IMR-90 (cell line): Measurements from ENCODE around the gene P2RX7. TPM values are rescaled to one million over a fixed set of nuclear protein-coding genes. Genes with fewer than 3 reads are reported as not detected.

Source experiments
- ATAC-seq: fragments of 200-7000 bp; cut with Tn5 transposase; 2 replicates; pipeline ENCODE4 v1.9.1; 2020; ENCODE audit warnings: low read depth, mild to moderate bottlenecking, moderate library complexity
- BruUV-seq: library from RNA; stranded (reverse); fragments of 400-500 nt; replicated peaks from 2 replicates; lab custom pipeline; 2021; lab: Mats Ljungman, UMichigan
- CTCF ChIA-PET: fragments of 300-600 bp; formaldehyde crosslinking; extraction: SDS; loops from one replicate; lab custom pipeline; 2021; ENCODE audit warnings: antibody characterized with exemption; lab: Yijun Ruan, JAX
- POLR2A ChIA-PET: fragments of 300-600 bp; sonication (Branson Sonifier 250); formaldehyde crosslinking; loops from one replicate; lab custom pipeline; 2022; ENCODE audit warnings: antibody characterized with exemption; ENCODE audit not compliant: unreplicated experiment; lab: Charles Lee
- DNase-seq: peaks from one replicate; pipeline ENCODE4 v3.0.0; 2013
- H2AFZ ChIP-seq: replicated peaks from 2 replicates; pipeline ENCODE3; 2013; ENCODE audit warnings: low read length, mild to moderate bottlenecking; ENCODE audit not compliant: poor library complexity
- H2AK5ac ChIP-seq: 2 replicates; pipeline ENCODE4 v1.6.1; 2013; ENCODE audit warnings: low read depth, low read length, inconsistent platforms
- H2AK9ac ChIP-seq: replicated peaks from 2 replicates; pipeline ENCODE3; 2013; ENCODE audit warnings: mild to moderate bottlenecking, low read depth, low read length, moderate library complexity; ENCODE audit not compliant: poor library complexity
- H2BK120ac ChIP-seq: 2 replicates; pipeline ENCODE4 v1.6.1; 2013; ENCODE audit warnings: low read depth, low read length, inconsistent platforms
- H2BK15ac ChIP-seq: 3 replicates; pipeline ENCODE4 v1.6.1; 2013; ENCODE audit warnings: low read depth, low read length, inconsistent platforms
- H2BK20ac ChIP-seq: 2 replicates; pipeline ENCODE4 v1.6.1; 2013; ENCODE audit warnings: low read depth, mild to moderate bottlenecking, inconsistent platforms, low read length, moderate library complexity
- H2BK5ac ChIP-seq: 2 replicates; pipeline ENCODE4 v1.6.1; 2013; ENCODE audit warnings: mild to moderate bottlenecking, low read depth, low read length, inconsistent platforms; ENCODE audit not compliant: poor library complexity, severe bottlenecking
- H3K14ac ChIP-seq: replicated peaks from 2 replicates; pipeline ENCODE4 v1.6.1; 2013; ENCODE audit warnings: low read depth, low read length, inconsistent platforms
- H3K18ac ChIP-seq: 2 replicates; pipeline ENCODE4 v1.6.1; 2013; ENCODE audit warnings: low read depth, low read length, control low read depth
- H3K23ac ChIP-seq: 2 replicates; pipeline ENCODE4 v1.6.1; 2013; ENCODE audit warnings: low read depth, low read length, inconsistent platforms
- H3K27ac ChIP-seq: 2 replicates; pipeline ENCODE4 v1.5.1; 2013; ENCODE audit warnings: mild to moderate bottlenecking, control low read depth, low read length; ENCODE audit not compliant: insufficient read depth
- H3K27me3 ChIP-seq: 2 replicates; pipeline ENCODE4 v1.6.1; 2013; ENCODE audit warnings: low read length; ENCODE audit not compliant: control insufficient read depth, insufficient read depth
- H3K36me3 ChIP-seq: 2 replicates; pipeline ENCODE4 v1.6.1; 2013; ENCODE audit warnings: low read length, mixed read lengths; ENCODE audit not compliant: control insufficient read depth, insufficient read depth
- H3K4ac ChIP-seq: 2 replicates; pipeline ENCODE4 v1.6.1; 2013; ENCODE audit warnings: low read depth, low read length, inconsistent platforms
- H3K4me1 ChIP-seq: 2 replicates; pipeline ENCODE4 v1.6.1; 2013; ENCODE audit warnings: low read length, mixed read lengths; ENCODE audit not compliant: control insufficient read depth, insufficient read depth
- H3K4me2 ChIP-seq: 2 replicates; pipeline ENCODE4 v1.6.1; 2013; ENCODE audit warnings: low read depth, mild to moderate bottlenecking, control low read depth, low read length, moderate library complexity
- H3K4me3 ChIP-seq: 2 replicates; pipeline ENCODE4 v1.5.1; 2013; ENCODE audit warnings: low read depth, mild to moderate bottlenecking, control low read depth, low read length, moderate library complexity; ENCODE audit not compliant: insufficient read depth
- H3K56ac ChIP-seq: 2 replicates; pipeline ENCODE4 v1.6.1; 2013; ENCODE audit warnings: low read length, inconsistent platforms; ENCODE audit not compliant: insufficient read depth; ENCODE audit errors: extremely low read depth
- H3K79me1 ChIP-seq, 2 experiments: 2 replicates each; pipeline ENCODE4 v1.6.1; 2013; ENCODE audit warnings: low read length in 2 of 2, inconsistent platforms in 1 of 2, low read depth in 1 of 2
- H3K9ac ChIP-seq: 2 replicates; pipeline ENCODE4 v1.6.1; 2013; ENCODE audit warnings: low read depth, low read length, control low read depth
- H3K9me1 ChIP-seq: 2 replicates; pipeline ENCODE4 v1.6.1; 2013; ENCODE audit warnings: low read length, inconsistent platforms; ENCODE audit not compliant: insufficient read depth
- H3K9me3 ChIP-seq: 2 replicates; pipeline ENCODE4 v1.6.1; 2013; ENCODE audit warnings: low read length; ENCODE audit not compliant: control insufficient read depth, insufficient read depth
- H4K20me1 ChIP-seq: 2 replicates; pipeline ENCODE4 v1.6.1; 2013; ENCODE audit warnings: low read length, inconsistent platforms; ENCODE audit not compliant: insufficient read depth
- H4K5ac ChIP-seq: 2 replicates; pipeline ENCODE4 v1.6.1; 2013; ENCODE audit warnings: mild to moderate bottlenecking, low read depth, low read length, control low read depth
- H4K8ac ChIP-seq, 2 experiments: 2 replicates each; pipeline ENCODE4 v1.6.1; 2013; ENCODE audit warnings: low read depth in 2 of 2, low read length in 2 of 2, control low read depth in 1 of 2, inconsistent platforms in 1 of 2
- H4K91ac ChIP-seq: 2 replicates; pipeline ENCODE4 v1.6.1; 2013; ENCODE audit warnings: low read depth, low read length, inconsistent platforms; ENCODE audit not compliant: insufficient read depth
- BHLHE40 ChIP-seq: fragments of 150-350 bp; IDR thresholded peaks from 2 replicates; pipeline ENCODE4 v1.6.1; 2016; ENCODE audit warnings: mild to moderate bottlenecking, low read depth, low read length
- CEBPB ChIP-seq: IDR thresholded peaks from 2 replicates; pipeline ENCODE4 v1.6.1; 2012; ENCODE audit warnings: low read depth, low read length, improper control_type of control experiment
- CHD1 ChIP-seq: IDR thresholded peaks from 2 replicates; pipeline ENCODE4 v1.6.1; 2012; ENCODE audit warnings: low read depth, low read length, improper control_type of control experiment
- CTCF ChIP-seq: conservative IDR thresholded peaks from 2 replicates; pipeline ENCODE4 v1.5.1; 2012; ENCODE audit warnings: mild to moderate bottlenecking, low read depth, low read length, improper control_type of control experiment
- ELK1 ChIP-seq: fragments of 150-350 bp; IDR thresholded peaks from 2 replicates; pipeline ENCODE4 v1.6.1; 2016; ENCODE audit warnings: low read depth, mild to moderate bottlenecking, low read length, moderate library complexity, borderline replicate concordance
- FOS ChIP-seq: fragments of 150-350 bp; IDR thresholded peaks from 2 replicates; pipeline ENCODE4 v1.6.1; 2016; ENCODE audit warnings: low read depth, low read length
- MAFK ChIP-seq: IDR thresholded peaks from 2 replicates; pipeline ENCODE4 v1.6.1; 2012; ENCODE audit warnings: low read depth, low read length, improper control_type of control experiment
- MAZ ChIP-seq: IDR thresholded peaks from 2 replicates; pipeline ENCODE4 v1.6.1; 2012; ENCODE audit warnings: low read depth, mild to moderate bottlenecking, low read length, improper control_type of control experiment, moderate library complexity, borderline replicate concordance
- MXI1 ChIP-seq: IDR thresholded peaks from 2 replicates; pipeline ENCODE4 v1.6.1; 2012; ENCODE audit warnings: low read depth, mild to moderate bottlenecking, low read length, moderate library complexity, borderline replicate concordance
- NFE2L2 ChIP-seq: fragments of 150-350 bp; IDR thresholded peaks from 2 replicates; pipeline ENCODE4 v1.6.1; 2016; ENCODE audit warnings: low read depth, mild to moderate bottlenecking, low read length
- POLR2A ChIP-seq: IDR thresholded peaks from 2 replicates; pipeline ENCODE4 v1.6.1; 2012; ENCODE audit warnings: mild to moderate bottlenecking, low read depth, low read length
- RAD21 ChIP-seq: IDR thresholded peaks from 2 replicates; pipeline ENCODE4 v1.6.1; 2012; ENCODE audit warnings: low read length, improper control_type of control experiment
- RCOR1 ChIP-seq: IDR thresholded peaks from 2 replicates; pipeline ENCODE4 v1.6.1; 2012; ENCODE audit warnings: mild to moderate bottlenecking, low read length, improper control_type of control experiment; ENCODE audit not compliant: insufficient replicate concordance
- RFX5 ChIP-seq: IDR thresholded peaks from 2 replicates; pipeline ENCODE4 v1.8.0; 2012; ENCODE audit warnings: low read depth, mild to moderate bottlenecking, low read length, moderate library complexity
- SMC3 ChIP-seq: fragments of 150-350 bp; IDR thresholded peaks from 2 replicates; pipeline ENCODE4 v1.6.1; 2016; ENCODE audit warnings: low read depth, mild to moderate bottlenecking, antibody characterized with exemption, low read length, moderate library complexity
- USF2 ChIP-seq: fragments of 150-350 bp; IDR thresholded peaks from 2 replicates; pipeline ENCODE4 v1.6.1; 2017; ENCODE audit warnings: mild to moderate bottlenecking, antibody characterized with exemption, low read length, low read depth
- WGBS, 2 experiments: methylation state at CpG; one replicate each; pipeline versions ENCODE4 v1.1.5 to v1.1.7; 2013; ENCODE audit warnings: missing lambda C conversion rate in 2 of 2; ENCODE audit not compliant: insufficient read length in 1 of 2; ENCODE audit errors: extremely low coverage in 2 of 2; 5-methylcytosine and 5-hydroxymethylcytosine counted together
- dilution Hi-C: fragments of 300-500 bp; cut with HindIII; formaldehyde crosslinking; loops from one replicate; pipeline ENCODE4 v1.14.3; 2018; ENCODE audit warnings: low sequenced_read_pairs; ENCODE audit not compliant: unreplicated experiment
- in situ Hi-C: fragments of 300-500 bp; cut with MboI; formaldehyde crosslinking; loops from 3 replicates; pipeline ENCODE4 v1.14.3; 2019; ENCODE audit warnings: low sequenced_read_pairs, inconsistent platforms, mixed read lengths
- intact Hi-C: fragments of 100-400 bp; cut with micrococcal nuclease; formaldehyde crosslinking; loops from 2 replicates; pipeline ENCODE4 v1.10.0; 2022
- polyA plus RNA-seq, 3 experiments: library from polyadenylated mRNA; depleted of rRNA; stranded (reverse); fragments of >200 nt; gene quantifications; 2 replicates each; pipeline ENCODE4 v1.2.3, GENCODE V29; 2012; ENCODE audit warnings: low replicate concordance in 1 of 3
- total RNA-seq: library from RNA; depleted of rRNA; stranded (reverse); fragments of >200 nt; gene quantifications from 2 replicates; pipeline ENCODE4 v1.2.3, GENCODE V29; 2012

Gene P2RX7
- total and polyA plus RNA-seq, 2 of the 4 experiments (the other 2 are of a cell fraction), result 0.07 to 0.18 TPM

- H3K9ac ChIP-seq, result no peak overlapping the region
- no peak overlapping the region for H2AK5ac ChIP-seq
- H2BK20ac ChIP-seq, result no peak overlapping the region
- WGBS, 2 experiments, result 65% methylated on average over 4 of the region's 14 CpGs; no CpG with 5 or more reads in 1 of the 2 experiments
- dilution Hi-C loops, result no loop called here
- no peak overlapping the region for H3K27ac ChIP-seq
- no peak overlapping the region for H3K4ac ChIP-seq
- H4K8ac ChIP-seq, result no peak overlapping the region
- in situ Hi-C loops, result no loop called here
- no peak overlapping the region for H2BK5ac ChIP-seq
- H4K20me1 ChIP-seq, result no peaks in the 10 kb centered on the region
- H3K4me1 ChIP-seq, result peaks cover 2% of the 10 kb centered on the region; the same call in 1 of the 2 replicates
- no peak overlapping the region for H2BK15ac ChIP-seq
- H3K14ac ChIP-seq, result no peak overlapping the region
- ChIA-PET CTCF (no interaction called here), POLR2A (no interaction called here)
- no TSS peak for BruUV-seq
- no peak overlapping the region for H3K56ac ChIP-seq
- intact Hi-C loops, result no loop called here
- H4K91ac ChIP-seq, result no peak overlapping the region
- TF ChIP-seq RCOR1 (no peak), CHD1 (no peak), RFX5 (no peak), USF2 (no peak), ELK1 (no peak), BHLHE40 (no peak), MAZ (no peak), POLR2A (no peak), RAD21 (no peak), SMC3 (no peak), MAFK (no peak), CTCF (no peak), CEBPB (no peak), NFE2L2 (no peak), MXI1 (no peak), FOS (no peak)
- DNase-seq, result no peak
- H2AK9ac ChIP-seq, result no peak overlapping the region
- no peak overlapping the region for H2AFZ ChIP-seq
- H4K5ac ChIP-seq, result no peak overlapping the region
- H3K18ac ChIP-seq, result no peak overlapping the region
- H3K9me1 ChIP-seq, result no peaks in the 10 kb centered on the region; the same call in 1 of the 2 replicates
- H3K79me1 ChIP-seq, result no peaks in the 10 kb centered on the region
- no peak overlapping the region for H2BK120ac ChIP-seq
- no peak for ATAC-seq
- H3K23ac ChIP-seq, result no peak overlapping the region
- H3K4me2 ChIP-seq, result no peak overlapping the region
- H3K4me3 ChIP-seq, result no peak overlapping the region
- no peaks in the 10 kb centered on the region for H3K9me3 ChIP-seq
- no peaks in the 10 kb centered on the region for H3K36me3 ChIP-seq
- peaks cover 3% of the 10 kb centered on the region; the same call in 1 of the 2 replicates for H3K27me3 ChIP-seq
These were observed 38.1 kb downstream of the P2RX7 start for GRCh38 chr12:121170611-121171260.
